Erythroblast (primary cell): Measurements from ENCODE around the gene ADSS2.

Experiments used
- GATA1 ChIP-seq: IDR thresholded peaks from 2 replicates; pipeline ENCODE4 v1.6.1; 2011; ENCODE audit warnings: low read depth, mild to moderate bottlenecking, control low read depth, low read length, moderate library complexity
- POLR2A ChIP-seq: IDR thresholded peaks from 2 replicates; pipeline ENCODE4 v1.6.1; 2011; ENCODE audit warnings: mild to moderate bottlenecking, low read length

DNA sequence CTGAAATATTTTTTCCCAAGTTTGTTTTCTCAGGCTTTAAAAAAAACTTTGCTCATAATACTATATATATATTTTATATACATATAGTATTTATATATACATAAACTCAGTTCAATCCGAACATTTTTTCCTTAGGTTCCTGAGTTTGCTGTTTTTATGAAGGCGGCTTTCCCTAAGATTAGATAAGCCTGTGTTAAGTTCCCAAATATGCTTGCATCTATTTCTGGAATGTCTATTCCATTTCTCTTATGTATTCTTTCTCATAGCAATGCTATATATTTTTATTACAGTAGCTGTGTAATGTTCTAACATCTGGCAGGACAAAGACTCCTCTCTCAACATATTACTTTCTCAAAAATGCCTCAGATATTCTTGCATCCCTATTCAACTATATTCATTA lies 45.9 kb downstream of the ADSS2 start:
- no peak for TF ChIP-seq POLR2A
- TF ChIP-seq GATA1 = no peak
